PFSK-1 (cell line): ENCODE results near the gene CCDC15.

Experiments
- REST ChIP-seq, 2 experiments: IDR thresholded peaks; 2 replicates each; pipeline versions ENCODE4 v1.6.1 to v1.8.0; 2011 to 2012; ENCODE audit warnings: low read depth in 2 of 2, low read length in 2 of 2, control low read depth in 1 of 2, inconsistent platforms in 1 of 2, mild to moderate bottlenecking in 1 of 2, moderate library complexity in 1 of 2; ENCODE audit not compliant: insufficient read depth in 1 of 2
- SIN3A ChIP-seq: IDR thresholded peaks from 2 replicates; pipeline ENCODE4 v1.6.1; 2012; ENCODE audit warnings: mild to moderate bottlenecking, low read length, moderate library complexity, borderline replicate concordance; ENCODE audit not compliant: insufficient read depth
- TAF1 ChIP-seq: IDR thresholded peaks from 2 replicates; pipeline ENCODE4 v1.6.1; 2012; ENCODE audit warnings: low read length, control low read depth, borderline replicate concordance; ENCODE audit not compliant: insufficient read depth

- TF ChIP-seq SIN3A (no peak), TAF1 (no peak), REST (IDR thresholded peaks at IDR 0.05; ENCODE audit: insufficient read depth in 1 of 2, low read depth in 2 of 2, low read length in 2 of 2) (no peak)
Measured at GRCh38 chr11:125064070-125064469, 110.1 kb downstream of the CCDC15 start.
